IMR-90 (cell line): ENCODE data around the gene LY6G5C. TPM values are rescaled to one million over a fixed set of nuclear protein-coding genes. Genes with fewer than 3 reads are reported as not detected.

Experiments used
- BHLHE40 ChIP-seq: fragments of 150-350 bp; IDR thresholded peaks from 2 replicates; pipeline ENCODE4 v1.6.1; 2016; ENCODE audit warnings: mild to moderate bottlenecking, low read depth, low read length
- FOS ChIP-seq: fragments of 150-350 bp; IDR thresholded peaks from 2 replicates; pipeline ENCODE4 v1.6.1; 2016; ENCODE audit warnings: low read depth, low read length
- MAFK ChIP-seq: IDR thresholded peaks from 2 replicates; pipeline ENCODE4 v1.6.1; 2012; ENCODE audit warnings: low read depth, low read length, improper control_type of control experiment
- MAZ ChIP-seq: IDR thresholded peaks from 2 replicates; pipeline ENCODE4 v1.6.1; 2012; ENCODE audit warnings: low read depth, mild to moderate bottlenecking, low read length, improper control_type of control experiment, moderate library complexity, borderline replicate concordance
- MXI1 ChIP-seq: IDR thresholded peaks from 2 replicates; pipeline ENCODE4 v1.6.1; 2012; ENCODE audit warnings: low read depth, mild to moderate bottlenecking, low read length, moderate library complexity, borderline replicate concordance
- RFX5 ChIP-seq: IDR thresholded peaks from 2 replicates; pipeline ENCODE4 v1.8.0; 2012; ENCODE audit warnings: low read depth, mild to moderate bottlenecking, low read length, moderate library complexity
- USF2 ChIP-seq: fragments of 150-350 bp; IDR thresholded peaks from 2 replicates; pipeline ENCODE4 v1.6.1; 2017; ENCODE audit warnings: mild to moderate bottlenecking, antibody characterized with exemption, low read length, low read depth
- polyA plus RNA-seq, 3 experiments: library from polyadenylated mRNA; depleted of rRNA; stranded (reverse); fragments of >200 nt; gene quantifications; 2 replicates each; pipeline ENCODE4 v1.2.3, GENCODE V29; 2012; ENCODE audit warnings: low replicate concordance in 1 of 3
- total RNA-seq: library from RNA; depleted of rRNA; stranded (reverse); fragments of >200 nt; gene quantifications from 2 replicates; pipeline ENCODE4 v1.2.3, GENCODE V29; 2012

LY6G5C gene
- total and polyA plus RNA-seq, 2 of the 4 experiments (the other 2 are of a cell fraction) = 0.18 to 2.0 TPM

- TF ChIP-seq USF2 = no peak
- TF ChIP-seq MAZ = 0 out of 2 replicates have a peak, but pooled peaks have one; percentile 21
- TF ChIP-seq BHLHE40 = no peak
- TF ChIP-seq MAFK = peak; percentile 29; the same call in 1 of the 2 replicates
- TF ChIP-seq MXI1 = peak; percentile 46; the same call in 1 of the 2 replicates
- TF ChIP-seq RFX5 = no peak
- no peak for TF ChIP-seq FOS
These were observed at the start of gene LY6G5C (continued) for GRCh38 chr6:31680226-31681134.
